Lung (tissue), 12 donors: ENCODE data around the gene MUC5AC. TPM values are rescaled to one million over a fixed set of nuclear protein-coding genes. Genes with fewer than 3 reads are reported as not detected.
A peak's percentile ranks its signal among the peaks of the same experiment; 100 is the strongest.

Experiments used
- ATAC-seq: fragments of 200-7000 bp; cut with Tn5 transposase; one replicate; pipeline ENCODE4 v1.9.1; 2020; ENCODE audit warnings: moderate number of reproducible peaks; ENCODE audit not compliant: insufficient read depth, low FRiP score
- DNase-seq, 3 donors: peaks; one replicate each; pipeline ENCODE4 v3.0.0-alpha.2; 2013 to 2017
- H3K27ac ChIP-seq, 2 donors: one replicate each; pipeline ENCODE4 v1.5.1; 2013; ENCODE audit warnings: mild to moderate bottlenecking in 2 of 2, moderate library complexity in 2 of 2, control low read depth in 1 of 2, inconsistent platforms in 1 of 2, low read depth in 1 of 2, low read length in 1 of 2
- H3K27me3 ChIP-seq, 3 donors: one replicate each; pipeline ENCODE4 v1.5.1; 2013; ENCODE audit warnings: low read length in 2 of 3; ENCODE audit not compliant: control insufficient read depth in 3 of 3, insufficient read depth in 3 of 3
- H3K36me3 ChIP-seq, 4 donors: one replicate each; pipeline ENCODE4 v1.5.1; 2013; ENCODE audit warnings: low read length in 4 of 4, mild to moderate bottlenecking in 1 of 4, moderate library complexity in 1 of 4; ENCODE audit not compliant: control insufficient read depth in 4 of 4, insufficient read depth in 4 of 4
- H3K4me1 ChIP-seq, 5 donors: one replicate each; pipeline ENCODE4 v1.5.1; 2013; ENCODE audit warnings: low read length in 5 of 5, mild to moderate bottlenecking in 2 of 5, moderate library complexity in 1 of 5; ENCODE audit not compliant: control insufficient read depth in 5 of 5, insufficient read depth in 5 of 5
- H3K4me3 ChIP-seq: one replicate; pipeline ENCODE4 v1.5.1; 2013; ENCODE audit warnings: mild to moderate bottlenecking, control low read depth, moderate library complexity
- H3K9ac ChIP-seq, 2 donors: one replicate each; pipeline ENCODE4 v1.5.1; 2013; ENCODE audit warnings: low read length in 2 of 2, control low read depth in 1 of 2; ENCODE audit not compliant: insufficient read depth in 1 of 2
- H3K9me3 ChIP-seq, 4 donors: one replicate each; pipeline ENCODE4 v1.5.1; 2013; ENCODE audit warnings: low read length in 3 of 4, mild to moderate bottlenecking in 1 of 4, moderate library complexity in 1 of 4; ENCODE audit not compliant: control insufficient read depth in 4 of 4, insufficient read depth in 3 of 4
- WGBS, 2 donors: extraction: QIAGEN DNeasy Blood & Tissue Kit; methylation state at CpG; one replicate each; pipeline ENCODE4 v1.1.7; 2013; 5-methylcytosine and 5-hydroxymethylcytosine counted together
- polyA plus RNA-seq, 2 donors: library from polyadenylated mRNA; stranded (reverse); fragments of 200-250 nt; gene quantifications; one replicate each; pipeline ENCODE4 v1.2.1, GENCODE V29; 2013
- total RNA-seq, 2 donors: library from RNA; depleted of rRNA in 1 of 2; stranded (reverse); fragments of >200 nt in 1 of 2; gene quantifications; one replicate each; pipeline ENCODE4 v1.2.1, GENCODE V29; 2014 to 2021
- TF ChIP-seq, protein P1 (sequence below): IDR thresholded peaks from 2 replicates; pipeline ENCODE4 v1.5.1; 2012; ENCODE audit warnings: mild to moderate bottlenecking; ENCODE audit errors: control extremely low read depth, extremely low read depth
- donor health status: control.
- donor health status: control.
- donor health status: Bipolar disorder and iron deficiency.
- donor health status: healthy.
- donor health status: DM: yes; HTN: yes; CAD: no.

Gene MUC5AC
- total and polyA plus RNA-seq, 4 donors: 0.46 to 1.3 (median 1.0) TPM

DNA sequence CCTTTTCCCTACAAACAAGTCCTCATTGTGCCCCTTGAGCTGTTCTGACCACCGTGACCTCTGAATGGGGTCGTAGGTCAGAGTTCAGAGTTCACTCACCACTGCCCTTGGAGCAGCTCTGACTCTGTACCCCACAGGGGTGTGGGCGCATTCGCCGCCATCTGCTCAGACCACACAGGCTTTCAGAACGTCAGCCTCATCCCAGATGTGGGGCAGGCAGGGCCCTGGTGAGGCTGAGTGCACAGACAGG is 50.3 kb downstream of the MUC5AC start:
- no peak overlapping the region for H3K4me3 ChIP-seq

DNA sequence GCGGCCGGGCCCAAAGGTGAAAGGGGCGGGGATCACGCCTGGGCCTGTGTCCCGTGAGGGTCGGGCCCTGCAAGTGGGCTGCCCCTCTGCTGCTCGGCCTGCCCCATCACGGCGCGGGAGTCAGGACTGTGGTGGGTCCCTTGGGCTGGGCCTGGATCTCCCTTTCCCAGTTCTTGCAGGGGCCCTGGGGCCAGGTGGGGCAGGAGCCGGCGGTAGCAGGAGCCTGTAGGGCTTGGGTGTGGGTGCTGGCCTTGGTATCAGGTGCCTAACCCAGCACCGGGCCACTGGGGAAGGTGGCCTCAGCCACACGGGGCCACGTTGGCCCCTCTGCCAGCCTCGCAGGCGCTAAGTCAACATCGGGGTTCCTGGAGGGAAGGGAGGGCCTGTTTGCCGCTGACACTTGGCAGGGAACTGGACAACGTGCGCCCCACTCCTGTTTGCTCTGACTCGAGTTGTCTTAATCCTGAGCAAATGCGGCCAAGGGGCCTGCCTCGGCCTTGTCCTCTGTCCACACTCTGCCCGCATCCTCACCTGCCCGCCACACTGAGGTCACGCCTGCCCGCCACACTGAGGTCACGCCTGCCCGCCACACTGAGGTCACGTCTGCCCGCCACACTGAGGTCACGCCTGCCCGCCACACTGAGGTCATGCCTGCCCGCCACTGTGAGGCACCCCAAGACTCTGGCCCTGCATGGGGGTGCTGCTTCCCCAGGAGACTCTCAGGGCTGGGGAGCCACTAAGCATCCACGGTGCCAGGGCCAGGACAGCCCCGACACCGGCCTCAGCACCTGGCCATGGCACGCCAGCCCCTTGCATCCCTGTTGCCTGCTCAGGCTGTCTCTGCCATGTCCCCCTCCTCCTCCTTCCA is 50.9 kb downstream of the MUC5AC start:
- WGBS, 2 donors: 88 to 95% methylated on average over 30 to 39 of the region's 39 CpGs
- no peak overlapping the region for H3K9ac ChIP-seq
- H3K27ac ChIP-seq: no peak overlapping the region
- no peaks in the 10 kb centered on the region for H3K27me3 ChIP-seq
- no peaks in the 10 kb centered on the region for H3K4me1 ChIP-seq
- no peaks in the 10 kb centered on the region for H3K36me3 ChIP-seq
- DNase-seq: peak in 1 of 3 donors; percentile 10
- TF ChIP-seq, protein P1, sequence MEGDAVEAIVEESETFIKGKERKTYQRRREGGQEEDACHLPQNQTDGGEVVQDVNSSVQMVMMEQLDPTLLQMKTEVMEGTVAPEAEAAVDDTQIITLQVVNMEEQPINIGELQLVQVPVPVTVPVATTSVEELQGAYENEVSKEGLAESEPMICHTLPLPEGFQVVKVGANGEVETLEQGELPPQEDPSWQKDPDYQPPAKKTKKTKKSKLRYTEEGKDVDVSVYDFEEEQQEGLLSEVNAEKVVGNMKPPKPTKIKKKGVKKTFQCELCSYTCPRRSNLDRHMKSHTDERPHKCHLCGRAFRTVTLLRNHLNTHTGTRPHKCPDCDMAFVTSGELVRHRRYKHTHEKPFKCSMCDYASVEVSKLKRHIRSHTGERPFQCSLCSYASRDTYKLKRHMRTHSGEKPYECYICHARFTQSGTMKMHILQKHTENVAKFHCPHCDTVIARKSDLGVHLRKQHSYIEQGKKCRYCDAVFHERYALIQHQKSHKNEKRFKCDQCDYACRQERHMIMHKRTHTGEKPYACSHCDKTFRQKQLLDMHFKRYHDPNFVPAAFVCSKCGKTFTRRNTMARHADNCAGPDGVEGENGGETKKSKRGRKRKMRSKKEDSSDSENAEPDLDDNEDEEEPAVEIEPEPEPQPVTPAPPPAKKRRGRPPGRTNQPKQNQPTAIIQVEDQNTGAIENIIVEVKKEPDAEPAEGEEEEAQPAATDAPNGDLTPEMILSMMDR: no peak
- H3K9me3 ChIP-seq: peaks cover 0 to 16% (median 4%) of the 10 kb centered on the region in 4 donors
- no peak for ATAC-seq
- H3K4me3 ChIP-seq: no peak overlapping the region

More for the DNA sequence above, 50.3 kb downstream of the MUC5AC start:
- DNase-seq: no peak
- Histone ChIP-seq H3K9me3 (peaks cover 0 to 16% (median 4%) of the 10 kb centered on the region in 4 donors), H3K27me3 (no peaks in the 10 kb centered on the region), H3K9ac (no peak overlapping the region), H3K4me1 (no peaks in the 10 kb centered on the region), H3K27ac (no peak overlapping the region), H3K36me3 (no peaks in the 10 kb centered on the region)
- 79 to 94% methylated on average over 6 of the region's 6 CpGs for WGBS, 2 donors
- TF ChIP-seq, protein P1: no peak
- no peak for ATAC-seq

DNA sequence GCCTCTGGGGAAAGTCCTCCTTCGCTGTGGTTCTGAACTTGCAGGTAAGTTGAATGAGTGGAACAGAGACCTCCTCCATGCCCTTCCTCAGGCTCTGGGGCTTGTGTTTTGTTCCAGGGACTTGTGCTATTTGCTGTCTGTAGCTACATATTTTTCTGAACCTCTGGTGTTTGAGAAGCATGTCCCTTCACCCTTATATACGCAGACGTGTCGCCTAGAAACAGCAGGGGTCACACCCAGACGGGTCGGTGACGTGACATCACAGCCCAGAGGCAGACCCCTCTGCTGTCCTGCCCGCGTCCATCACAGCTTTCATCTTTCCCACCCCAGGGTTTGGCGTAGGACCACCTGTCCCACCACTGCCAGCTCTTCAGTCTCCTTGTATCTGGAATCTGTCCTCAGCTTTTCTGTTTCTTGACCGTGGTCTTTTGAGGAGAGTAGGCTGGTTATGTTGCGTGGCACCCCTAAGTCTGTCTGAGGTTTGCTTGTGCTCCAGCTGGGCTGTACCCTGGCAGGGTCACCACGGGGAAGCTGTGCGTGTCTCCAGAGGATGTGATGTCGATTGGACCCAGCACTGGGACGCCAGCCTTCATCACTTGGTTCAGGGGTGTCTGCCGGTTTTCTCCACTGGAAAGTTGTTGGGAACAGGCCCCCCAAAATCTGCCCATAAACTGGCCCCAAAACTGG is 51.8 kb downstream of the MUC5AC start:
- Histone ChIP-seq H3K27me3 (no peaks in the 10 kb centered on the region), H3K4me3 (no peak overlapping the region), H3K36me3 (no peaks in the 10 kb centered on the region), H3K27ac (no peak overlapping the region), H3K9me3 (peaks cover 0 to 16% (median 4%) of the 10 kb centered on the region in 4 donors), H3K4me1 (no peaks in the 10 kb centered on the region), H3K9ac (no peak overlapping the region)
- TF ChIP-seq, protein P1: no peak
- DNase-seq (peak in 1 of 3 donors; percentile 3), ATAC-seq (no peak)
- WGBS, 2 donors: 89 to 90% methylated on average over 17 of the region's 17 CpGs
